Activated naive CD8-positive, alpha-beta T cell (primary cell): ENCODE data around the gene SIGLEC7.
A peak's percentile ranks its signal among the peaks of the same experiment; 100 is the strongest.

Source experiments
- H3K27ac Mint-ChIP-seq: one replicate; pipeline ENCODE4 v1.8.0; 2021; ENCODE audit warnings: mixed read lengths
- H3K27me3 Mint-ChIP-seq: one replicate; pipeline ENCODE4 v1.8.0; 2021; ENCODE audit warnings: mixed read lengths
- H3K36me3 Mint-ChIP-seq: one replicate; pipeline ENCODE4 v1.8.0; 2021; ENCODE audit warnings: mixed read lengths
- H3K4me1 Mint-ChIP-seq: one replicate; pipeline ENCODE4 v1.8.0; 2021; ENCODE audit warnings: low read depth, mixed read lengths
- H3K4me3 Mint-ChIP-seq: one replicate; pipeline ENCODE4 v1.8.0; 2021; ENCODE audit warnings: mild to moderate bottlenecking, mixed read lengths
- H3K9me3 Mint-ChIP-seq: one replicate; pipeline ENCODE4 v1.8.0; 2021; ENCODE audit warnings: low read depth, mixed read lengths

SIGLEC7 gene

DNA sequence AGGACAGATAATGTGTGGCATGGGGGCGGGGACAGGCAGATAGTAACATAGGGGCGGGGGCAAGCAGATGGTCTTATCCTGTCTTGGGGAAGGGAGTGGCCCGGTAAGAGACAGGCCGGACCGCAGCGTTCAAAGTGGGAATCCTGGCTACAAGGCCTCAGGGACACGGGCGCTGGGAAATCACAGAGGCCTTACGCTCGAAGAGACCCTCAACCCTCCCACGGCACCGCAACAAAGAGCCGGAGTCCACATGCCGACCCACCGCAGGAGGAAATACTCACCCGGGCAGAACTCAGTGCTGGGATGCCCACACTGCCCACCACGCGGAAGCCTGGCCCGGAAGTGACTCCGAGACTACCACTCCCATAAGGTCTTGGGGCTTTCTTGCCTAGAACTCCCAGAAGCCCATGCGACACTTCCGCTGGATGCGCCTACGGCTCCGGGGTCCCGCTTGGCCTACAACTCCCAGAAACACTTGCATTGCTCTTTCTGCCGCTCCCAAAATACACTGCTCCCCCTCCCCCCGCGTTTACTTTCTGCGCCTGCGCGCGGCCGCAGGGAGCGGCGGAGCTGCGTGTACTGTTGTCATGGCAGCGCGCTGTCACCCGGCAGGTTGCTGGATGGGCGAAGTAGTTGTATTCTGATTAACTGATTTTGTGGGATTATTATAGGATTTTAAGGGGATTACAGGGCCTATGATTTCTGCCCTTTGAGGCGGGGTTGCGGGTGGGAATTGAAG lies 33.9 kb upstream of the SIGLEC7 start, which contains the start of gene CTU1:
TSS of gene CTU1 (minus strand) at position 344 of the 739 bp plus-strand sequence. CDS start 3,840 bp downstream, outside the sequence.
- Mint-ChIP-seq H3K4me3 (peak within 1 kb of the TSS; percentile 98), H3K36me3 (peaks cover 8% of the 10 kb centered on the region), H3K27me3 (no peaks in the 10 kb centered on the region), H3K27ac (peak within 1 kb of the TSS; percentile 95), H3K9me3 (no peaks in the 10 kb centered on the region), H3K4me1 (peaks cover 33% of the 10 kb centered on the region)

DNA sequence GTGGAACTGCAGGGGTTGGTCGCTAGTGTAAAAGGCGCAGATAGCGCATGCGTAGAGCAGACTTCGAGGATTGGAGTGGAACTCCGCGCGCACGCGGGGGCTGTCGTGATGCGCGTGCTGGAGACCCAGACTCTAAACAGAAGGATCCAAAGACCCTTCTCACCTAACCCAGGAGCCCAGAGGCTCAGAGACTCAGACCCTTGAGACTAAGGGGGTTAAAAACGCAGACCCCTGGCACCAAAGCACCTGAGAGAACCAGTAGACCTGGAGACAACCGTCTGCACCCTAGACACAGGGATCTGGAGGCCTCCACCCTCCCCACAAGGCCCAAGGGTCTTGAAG lies 33.3 kb upstream of the SIGLEC7 start:
- Mint-ChIP-seq H3K9me3 (no peaks in the 10 kb centered on the region), H3K4me3 (peak overlapping the region; percentile 98), H3K27me3 (no peaks in the 10 kb centered on the region), H3K36me3 (peaks cover 8% of the 10 kb centered on the region), H3K4me1 (peaks cover 31% of the 10 kb centered on the region), H3K27ac (peak overlapping the region; percentile 95)

DNA sequence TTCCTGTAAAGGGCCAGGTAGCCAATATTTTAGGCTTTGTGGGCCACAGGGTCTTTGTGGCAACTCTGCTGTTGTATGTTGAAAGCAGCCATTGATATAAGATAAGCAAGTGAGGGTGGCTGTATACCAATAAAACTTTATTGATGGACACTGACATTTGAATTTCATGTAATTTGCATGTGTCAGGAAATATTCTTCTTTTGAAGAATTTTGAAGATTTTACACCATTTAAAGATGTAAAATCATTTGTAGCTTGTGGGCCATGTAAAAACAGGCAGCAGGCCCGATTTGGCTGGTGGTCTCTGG lies 31.5 kb upstream of the SIGLEC7 start:
- Mint-ChIP-seq H3K27me3 (no peaks in the 10 kb centered on the region), H3K36me3 (peaks cover 4% of the 10 kb centered on the region), H3K9me3 (no peaks in the 10 kb centered on the region), H3K4me1 (peaks cover 39% of the 10 kb centered on the region), H3K27ac (no peak overlapping the region), H3K4me3 (no peak overlapping the region)

DNA sequence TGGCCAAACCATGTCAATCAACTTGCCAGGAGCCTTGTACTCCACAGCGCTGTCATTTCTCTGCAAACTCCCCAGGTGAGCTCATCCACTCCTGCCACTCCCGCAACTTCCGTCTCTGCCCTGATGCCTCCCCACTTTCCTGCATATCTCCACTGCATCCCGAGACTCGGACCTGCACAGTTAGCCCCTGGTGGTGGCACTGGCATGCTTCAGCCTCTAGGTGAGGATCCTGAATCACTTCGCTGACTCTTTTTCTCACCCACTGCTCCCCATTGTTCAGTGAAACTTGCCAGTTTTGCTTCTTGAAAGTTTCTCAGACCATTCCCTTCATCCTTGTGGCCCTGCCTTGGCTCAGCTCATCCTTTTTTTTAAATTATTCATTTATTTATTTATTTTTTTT lies 30.5 kb upstream of the SIGLEC7 start:
- Mint-ChIP-seq H3K9me3 (no peaks in the 10 kb centered on the region), H3K27ac (no peak overlapping the region), H3K4me3 (no peak overlapping the region), H3K27me3 (no peaks in the 10 kb centered on the region), H3K36me3 (peaks cover 4% of the 10 kb centered on the region), H3K4me1 (peaks cover 41% of the 10 kb centered on the region)

DNA sequence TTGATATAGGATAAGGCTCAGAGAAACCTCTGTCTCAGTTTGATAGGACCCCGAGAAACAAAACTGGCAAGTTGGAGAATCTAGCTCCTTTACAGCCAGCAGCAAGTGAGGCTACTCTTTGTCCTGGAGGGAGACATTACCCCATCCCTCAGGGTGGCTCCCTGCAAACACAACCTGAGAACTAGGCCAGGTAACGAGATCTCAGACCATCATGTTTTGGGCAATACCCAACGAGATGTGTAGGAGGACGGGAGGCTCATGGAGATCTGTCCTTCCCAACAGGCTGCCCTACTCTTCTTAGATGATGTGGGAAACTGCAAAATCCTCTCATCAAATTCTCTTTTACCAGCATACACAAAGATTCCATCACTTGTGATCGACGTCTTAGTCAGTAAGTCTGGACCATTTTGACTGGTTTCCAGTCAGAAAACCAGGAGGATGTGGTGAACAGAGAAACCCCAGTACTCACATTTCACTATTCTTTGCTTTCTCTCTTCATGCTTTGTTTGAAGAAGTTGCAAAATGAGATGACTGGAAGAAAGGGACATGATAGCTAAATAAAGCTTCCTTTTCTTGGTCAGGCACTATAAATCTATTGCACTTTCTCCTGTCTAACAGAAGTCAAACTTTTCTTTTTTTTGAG lies 27.9 kb upstream of the SIGLEC7 start:
- Mint-ChIP-seq H3K27ac (peak overlapping the region; percentile 80), H3K4me1 (peaks cover 38% of the 10 kb centered on the region), H3K4me3 (peak overlapping the region; percentile 30), H3K27me3 (no peaks in the 10 kb centered on the region), H3K9me3 (no peaks in the 10 kb centered on the region), H3K36me3 (no peaks in the 10 kb centered on the region)

GRCh38 chr19:51116736-51117286 lies 25.3 kb upstream of the SIGLEC7 start:
- no peak overlapping the region for H3K4me3 Mint-ChIP-seq
- no peaks in the 10 kb centered on the region for H3K9me3 Mint-ChIP-seq
- H3K27me3 Mint-ChIP-seq, result no peaks in the 10 kb centered on the region
- H3K4me1 Mint-ChIP-seq, result peaks cover 54% of the 10 kb centered on the region
- H3K27ac Mint-ChIP-seq, result peak overlapping the region; percentile 67
- H3K36me3 Mint-ChIP-seq, result no peaks in the 10 kb centered on the region

GRCh38 chr19:51119101-51119500 lies 23.0 kb upstream of the SIGLEC7 start:
- Mint-ChIP-seq H3K9me3 (no peaks in the 10 kb centered on the region), H3K4me1 (peaks cover 73% of the 10 kb centered on the region), H3K27me3 (no peaks in the 10 kb centered on the region), H3K27ac (no peak overlapping the region), H3K36me3 (no peaks in the 10 kb centered on the region), H3K4me3 (no peak overlapping the region)

DNA sequence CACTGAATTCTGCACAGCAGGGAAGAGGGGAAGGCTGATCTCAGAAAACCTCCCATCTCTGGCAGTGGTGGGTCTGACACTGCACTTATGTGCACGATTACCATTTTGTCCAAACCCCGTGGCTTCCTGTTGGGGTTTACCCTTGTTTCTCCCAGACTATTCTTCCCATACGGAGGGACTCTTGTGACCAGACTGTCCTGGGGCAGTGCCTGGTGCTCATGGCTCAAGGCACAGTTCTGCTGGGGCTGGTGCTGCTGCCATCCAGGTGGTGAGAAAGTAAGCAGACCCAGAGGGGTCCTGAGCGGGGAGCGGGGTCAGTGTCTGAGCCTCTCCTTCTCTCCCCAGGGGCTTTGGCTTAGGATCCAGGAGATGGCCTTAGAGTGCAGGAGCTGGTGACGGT lies 22.5 kb upstream of the SIGLEC7 start:
- H3K4me3 Mint-ChIP-seq, result no peak overlapping the region
- H3K36me3 Mint-ChIP-seq, result no peaks in the 10 kb centered on the region
- peaks cover 72% of the 10 kb centered on the region for H3K4me1 Mint-ChIP-seq
- no peaks in the 10 kb centered on the region for H3K27me3 Mint-ChIP-seq
- no peaks in the 10 kb centered on the region for H3K9me3 Mint-ChIP-seq
- peak overlapping the region; percentile 8 for H3K27ac Mint-ChIP-seq

- Mint-ChIP-seq H3K36me3 (no peaks in the 10 kb centered on the region), H3K9me3 (no peaks in the 10 kb centered on the region), H3K27me3 (no peaks in the 10 kb centered on the region), H3K4me1 (peaks cover 72% of the 10 kb centered on the region), H3K4me3 (no peak overlapping the region), H3K27ac (peak overlapping the region; percentile 58)
These were observed 21.9 kb upstream of the SIGLEC7 start for GRCh38 chr19:51120160-51120559.

- Mint-ChIP-seq H3K27ac (no peak overlapping the region), H3K4me3 (no peak overlapping the region), H3K4me1 (peaks cover 67% of the 10 kb centered on the region), H3K27me3 (no peaks in the 10 kb centered on the region), H3K9me3 (no peaks in the 10 kb centered on the region), H3K36me3 (no peaks in the 10 kb centered on the region)
These were observed 20.8 kb upstream of the SIGLEC7 start for GRCh38 chr19:51121257-51121656.

DNA sequence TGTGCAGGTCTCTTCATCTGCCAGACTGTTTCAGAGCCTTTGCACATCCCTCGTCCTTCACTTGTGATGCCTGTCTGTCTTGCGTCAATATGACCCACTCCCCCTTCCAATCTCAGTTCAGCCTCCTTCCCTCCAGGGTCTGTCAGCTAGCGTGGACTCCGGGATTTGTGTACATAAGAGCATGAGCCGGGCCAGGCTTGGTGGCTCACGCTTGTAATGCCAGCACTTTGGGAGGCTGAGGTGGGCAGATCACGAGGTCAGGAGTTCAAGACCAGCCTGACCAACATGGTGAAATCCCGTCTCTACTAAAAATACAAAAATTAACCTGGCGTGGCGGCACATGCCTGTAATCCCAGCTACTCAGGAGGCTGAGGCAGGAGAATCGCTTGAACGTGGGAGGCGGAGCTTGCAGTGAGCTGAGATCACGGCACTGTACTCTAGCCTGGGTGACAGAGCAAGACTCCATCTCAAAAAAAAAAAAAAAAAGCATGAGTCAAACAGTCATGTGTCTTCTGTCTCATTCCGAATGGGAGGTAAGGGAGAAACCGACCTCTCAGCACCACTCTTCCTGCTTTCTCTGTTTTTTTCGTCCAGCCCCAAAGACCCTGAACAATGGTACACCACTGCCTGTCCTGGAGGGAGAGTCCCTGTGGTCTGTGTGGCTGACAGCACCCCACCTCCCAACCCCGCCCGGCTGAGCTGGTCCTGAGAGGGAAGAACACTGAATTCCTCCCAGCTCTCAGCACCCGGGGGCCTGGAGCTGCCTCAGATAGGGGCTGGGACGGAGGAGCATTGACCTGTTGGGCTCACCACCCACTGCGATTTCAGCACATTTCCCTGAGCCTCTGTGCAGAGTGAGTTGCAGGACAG lies 19.8 kb upstream of the SIGLEC7 start:
- H3K4me3 Mint-ChIP-seq, result peak overlapping the region; percentile 52
- H3K4me1 Mint-ChIP-seq, result peaks cover 68% of the 10 kb centered on the region
- H3K27ac Mint-ChIP-seq, result peak overlapping the region; percentile 50
- H3K27me3 Mint-ChIP-seq, result no peaks in the 10 kb centered on the region
- no peaks in the 10 kb centered on the region for H3K9me3 Mint-ChIP-seq
- H3K36me3 Mint-ChIP-seq, result no peaks in the 10 kb centered on the region

DNA sequence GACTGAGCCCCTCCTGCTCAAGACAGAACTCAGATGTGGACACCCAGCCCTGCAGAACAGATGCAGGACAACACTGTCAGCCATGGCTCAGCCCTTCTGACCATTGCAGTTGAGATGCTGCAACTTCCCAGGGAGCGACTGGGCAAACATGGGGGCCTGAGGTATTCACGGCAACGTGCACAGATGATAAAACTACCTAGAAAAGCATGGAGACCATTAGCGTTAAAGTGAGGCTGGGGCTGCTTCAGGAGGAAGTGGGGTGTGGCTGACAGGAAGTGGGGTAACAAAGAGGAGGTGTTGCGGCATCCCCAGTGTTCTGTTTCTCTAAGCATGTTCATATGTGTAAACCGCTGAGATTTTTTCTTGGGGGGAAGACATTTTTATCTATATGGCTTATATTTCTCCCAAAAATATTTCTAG lies 18.7 kb upstream of the SIGLEC7 start:
- Mint-ChIP-seq H3K27me3 (no peaks in the 10 kb centered on the region), H3K4me1 (peaks cover 76% of the 10 kb centered on the region), H3K4me3 (peak overlapping the region; percentile 69), H3K9me3 (no peaks in the 10 kb centered on the region), H3K27ac (peak overlapping the region; percentile 88), H3K36me3 (no peaks in the 10 kb centered on the region)

GRCh38 chr19:51123802-51124201 lies 18.3 kb upstream of the SIGLEC7 start:
- Mint-ChIP-seq H3K36me3 (no peaks in the 10 kb centered on the region), H3K9me3 (no peaks in the 10 kb centered on the region), H3K4me1 (peaks cover 80% of the 10 kb centered on the region), H3K27me3 (no peaks in the 10 kb centered on the region), H3K4me3 (peak overlapping the region; percentile 69), H3K27ac (peak overlapping the region; percentile 88)

GRCh38 chr19:51124216-51124615 lies 17.9 kb upstream of the SIGLEC7 start:
- H3K36me3 Mint-ChIP-seq, result no peaks in the 10 kb centered on the region
- peak overlapping the region; percentile 88 for H3K27ac Mint-ChIP-seq
- H3K4me3 Mint-ChIP-seq, result peak overlapping the region; percentile 69
- H3K27me3 Mint-ChIP-seq, result no peaks in the 10 kb centered on the region
- no peaks in the 10 kb centered on the region for H3K9me3 Mint-ChIP-seq
- peaks cover 78% of the 10 kb centered on the region for H3K4me1 Mint-ChIP-seq

GRCh38 chr19:51124729-51125128 lies 17.4 kb upstream of the SIGLEC7 start, which contains the start of gene SIGLEC9:
Gene SIGLEC9, plus strand, starts transcription at chr19:51124906. Its CDS starts 69 bp downstream, at chr19:51124975.
- H3K27me3 Mint-ChIP-seq, result no peaks in the 10 kb centered on the region
- H3K36me3 Mint-ChIP-seq, result no peaks in the 10 kb centered on the region
- peaks cover 79% of the 10 kb centered on the region for H3K4me1 Mint-ChIP-seq
- no peaks in the 10 kb centered on the region for H3K9me3 Mint-ChIP-seq
- H3K4me3 Mint-ChIP-seq, result peak within 1 kb of the TSS; percentile 69
- peak within 1 kb of the TSS; percentile 88 for H3K27ac Mint-ChIP-seq
